Keratinocyte (primary cell): Measurements from ENCODE around the gene DPP10. TPM values are rescaled to one million over a fixed set of nuclear protein-coding genes. Genes with fewer than 3 reads are reported as not detected.

Experiments used
- DNase-seq: peaks from one replicate; pipeline ENCODE4 v3.0.0-alpha.2; 2011; ENCODE audit warnings: low read depth, missing footprints, low spot score
- FAIRE-seq: peaks from 2 replicates; lab custom pipeline; 2011; peaks lifted over from hg19 to GRCh38; lab: Jason Lieb, UNC
- H2AFZ ChIP-seq: 2 replicates; pipeline ENCODE4 v1.6.0; 2012; ENCODE audit warnings: low read length, control low read depth, inconsistent platforms; ENCODE audit not compliant: control insufficient read depth
- H3K27ac ChIP-seq: 2 replicates; pipeline ENCODE4 v1.5.1; 2011; ENCODE audit warnings: low read length; ENCODE audit not compliant: control insufficient read depth, insufficient read depth
- H3K27me3 ChIP-seq: 3 replicates; pipeline ENCODE4 v1.6.0; 2011; ENCODE audit warnings: low read length; ENCODE audit not compliant: control insufficient read depth, insufficient read depth; ENCODE audit errors: extremely low read depth
- H3K36me3 ChIP-seq, 2 experiments: 2 replicates in 1 of 2; 3 replicates in 1 of 2; pipeline ENCODE4 v1.5.1; 2011; ENCODE audit warnings: low read length in 2 of 2, mild to moderate bottlenecking in 1 of 2; ENCODE audit not compliant: control insufficient read depth in 2 of 2, insufficient read depth in 2 of 2; ENCODE audit errors: extremely low read depth in 1 of 2
- H3K4me1 ChIP-seq: 3 replicates; pipeline ENCODE4 v1.5.1; 2011; ENCODE audit warnings: low read length; ENCODE audit not compliant: control insufficient read depth, insufficient read depth; ENCODE audit errors: extremely low read depth
- H3K4me2 ChIP-seq: 3 replicates; pipeline ENCODE4 v1.6.0; 2011; ENCODE audit warnings: low read depth, low read length; ENCODE audit not compliant: control insufficient read depth, insufficient read depth; ENCODE audit errors: extremely low read depth
- H3K4me3 ChIP-seq, 3 experiments: fragments of 200-600 bp in 1 of 3; sonication (generic) in 1 of 3; 2 replicates in 2 of 3; 3 replicates in 1 of 3; pipeline ENCODE4 v1.5.1; 2011 to 2016; ENCODE audit warnings: low read length in 3 of 3, mild to moderate bottlenecking in 3 of 3, control low read depth in 2 of 3, inconsistent platforms in 1 of 3, low read depth in 1 of 3, mixed read lengths in 1 of 3, mixed run types in 1 of 3, moderate library complexity in 1 of 3; ENCODE audit not compliant: control insufficient read depth in 2 of 3, insufficient read depth in 2 of 3; ENCODE audit errors: extremely low read depth in 1 of 3
- H3K79me2 ChIP-seq: 2 replicates; pipeline ENCODE4 v1.6.0; 2012; ENCODE audit warnings: low read length; ENCODE audit not compliant: control insufficient read depth, insufficient read depth
- H3K9ac ChIP-seq: 3 replicates; pipeline ENCODE4 v1.6.0; 2011; ENCODE audit warnings: low read length; ENCODE audit not compliant: control insufficient read depth, insufficient read depth; ENCODE audit errors: extremely low read depth
- H3K9me1 ChIP-seq: 3 replicates; pipeline ENCODE4 v1.6.0; 2011; ENCODE audit warnings: low read length; ENCODE audit not compliant: control insufficient read depth, insufficient read depth; ENCODE audit errors: extremely low read depth
- H3K9me3 ChIP-seq: 2 replicates; pipeline ENCODE4 v1.5.1; 2012; ENCODE audit warnings: low read depth, low read length; ENCODE audit not compliant: control insufficient read depth
- H4K20me1 ChIP-seq: 3 replicates; pipeline ENCODE4 v1.6.0; 2011; ENCODE audit warnings: low read length; ENCODE audit not compliant: control insufficient read depth, insufficient read depth; ENCODE audit errors: extremely low read depth
- CTCF ChIP-seq, 3 experiments: IDR thresholded peaks in 1 of 3; conservative IDR thresholded peaks in 1 of 3; optimal IDR thresholded peaks in 1 of 3; 2 replicates in 2 of 3; 3 replicates in 1 of 3; pipeline versions ENCODE3 to v1.5.1; 2011; ENCODE audit warnings: low read length in 3 of 3, mild to moderate bottlenecking in 3 of 3, moderate library complexity in 2 of 3, control low read depth in 1 of 3, inconsistent platforms in 1 of 3; ENCODE audit not compliant: insufficient read depth in 2 of 3; ENCODE audit errors: extremely low read depth in 1 of 3
- EZH2 ChIP-seq: IDR thresholded peaks from one replicate; pipeline ENCODE4 v1.6.1; 2012; ENCODE audit warnings: inconsistent platforms, mild to moderate bottlenecking, low read length, moderate library complexity
- dilution Hi-C: fragments of 300-500 bp; cut with MboI; formaldehyde crosslinking; loops from one replicate; pipeline ENCODE4 v1.7.0; 2020; ENCODE audit warnings: low sequenced_read_pairs; ENCODE audit not compliant: extremely low pct_ligation_motif_present
- polyA plus RNA-seq, 5 experiments: library from polyadenylated mRNA; depleted of rRNA in 3 of 5; stranded (reverse) in 3 of 5; stranded (forward) in 1 of 5; unstranded in 1 of 5; fragments of >200 nt; gene quantifications; 1 replicate in 1 of 5; 2 replicates in 3 of 5; 3 replicates in 1 of 5; pipeline versions ENCODE4 v1.2.1 to v1.2.3, GENCODE V29; 2011 to 2012; ENCODE audit warnings: missing spikeins in 2 of 5, low read depth in 1 of 5, low replicate concordance in 1 of 5

The DPP10 gene
- polyA plus RNA-seq, 1 donor (not counting 4 experiments of a cell fraction or from before 2014, with no cell fraction given): not detected

GRCh38 chr2:114610677-114611076 lies 168.2 kb downstream of the DPP10 start:
- H3K4me1 ChIP-seq: no peaks in the 10 kb centered on the region
- no peaks in the 10 kb centered on the region for H4K20me1 ChIP-seq
- TF ChIP-seq CTCF (optimal IDR thresholded peaks at IDR 0.05 in 1 of 3, IDR thresholded peaks at IDR 0.05 in 1 of 3, conservative IDR thresholded peaks at IDR 0.05 in 1 of 3; ENCODE audit: extremely low read depth in 1 of 3, insufficient read depth in 2 of 3, low read length in 3 of 3) (no peak), EZH2 (no peak)
- no peaks in the 10 kb centered on the region for H3K9me1 ChIP-seq
- H2AFZ ChIP-seq: peak overlapping the region; percentile 3
- no peaks in the 10 kb centered on the region for H3K9me3 ChIP-seq
- DNase-seq (no peak), FAIRE-seq (no peak)
- no peak overlapping the region for H3K9ac ChIP-seq
- no peaks in the 10 kb centered on the region for H3K36me3 ChIP-seq
- H3K4me3 ChIP-seq: no peak overlapping the region
- dilution Hi-C loops: no loop called here
- no peak overlapping the region for H3K4me2 ChIP-seq
- H3K27ac ChIP-seq: no peak overlapping the region
- H3K27me3 ChIP-seq: no peaks in the 10 kb centered on the region
- H3K79me2 ChIP-seq: no peaks in the 10 kb centered on the region

GRCh38 chr2:114614592-114614991 lies 172.2 kb downstream of the DPP10 start:
- H3K27me3 ChIP-seq: no peaks in the 10 kb centered on the region
- H3K36me3 ChIP-seq: no peaks in the 10 kb centered on the region
- H3K4me3 ChIP-seq: no peak overlapping the region
- H3K4me2 ChIP-seq: no peak overlapping the region
- H2AFZ ChIP-seq: no peak overlapping the region
- no peaks in the 10 kb centered on the region for H3K79me2 ChIP-seq
- no peak for DNase-seq
- FAIRE-seq: no peak
- no peak for TF ChIP-seq EZH2
- H3K4me1 ChIP-seq: no peaks in the 10 kb centered on the region
- dilution Hi-C loops: no loop called here
- no peak overlapping the region for H3K27ac ChIP-seq
- H3K9me1 ChIP-seq: no peaks in the 10 kb centered on the region
- H4K20me1 ChIP-seq: no peaks in the 10 kb centered on the region
- no peaks in the 10 kb centered on the region for H3K9me3 ChIP-seq
- H3K9ac ChIP-seq: no peak overlapping the region

GRCh38 chr2:114628481-114628880 lies 186.0 kb downstream of the DPP10 start:
- H3K36me3 ChIP-seq: no peaks in the 10 kb centered on the region
- no peak overlapping the region for H3K9ac ChIP-seq
- H3K4me2 ChIP-seq: no peak overlapping the region
- no peak overlapping the region for H3K27ac ChIP-seq
- no peaks in the 10 kb centered on the region for H3K9me1 ChIP-seq
- DNase-seq (no peak), FAIRE-seq (no peak)
- no peaks in the 10 kb centered on the region for H3K79me2 ChIP-seq
- dilution Hi-C loops: no loop called here
- no peak overlapping the region for H3K4me3 ChIP-seq
- H2AFZ ChIP-seq: no peak overlapping the region
- TF ChIP-seq CTCF (optimal IDR thresholded peaks at IDR 0.05 in 1 of 3, IDR thresholded peaks at IDR 0.05 in 1 of 3, conservative IDR thresholded peaks at IDR 0.05 in 1 of 3; ENCODE audit: extremely low read depth in 1 of 3, insufficient read depth in 2 of 3, low read length in 3 of 3) (no peak), EZH2 (no peak)
- no peaks in the 10 kb centered on the region for H3K27me3 ChIP-seq
- no peaks in the 10 kb centered on the region for H3K9me3 ChIP-seq
- H3K4me1 ChIP-seq: no peaks in the 10 kb centered on the region
- no peaks in the 10 kb centered on the region for H4K20me1 ChIP-seq
